Astrocyte (in vitro differentiated cells and primary cell): ENCODE measurements around the gene PRG2. TPM values are rescaled to one million over a fixed set of nuclear protein-coding genes. Genes with fewer than 3 reads are reported as not detected.

Source experiments
- DNase-seq: peaks from one replicate; pipeline ENCODE4 v3.0.0-alpha.2; 2010; ENCODE audit warnings: low read depth
- FAIRE-seq: peaks from 2 replicates; lab custom pipeline; 2011; peaks lifted over from hg19 to GRCh38; lab: Jason Lieb, UNC
- H2AFZ ChIP-seq: 2 replicates; pipeline ENCODE4 v1.6.0; 2012; ENCODE audit warnings: low read depth, low read length, inconsistent platforms
- H3K27ac ChIP-seq: 2 replicates; pipeline ENCODE4 v1.5.1; 2011; ENCODE audit warnings: low read depth, low read length, inconsistent platforms
- H3K27me3 ChIP-seq: 2 replicates; pipeline ENCODE4 v1.6.0; 2011; ENCODE audit warnings: low read length, inconsistent platforms; ENCODE audit not compliant: insufficient read depth
- H3K36me3 ChIP-seq: 2 replicates; pipeline ENCODE4 v1.5.1; 2011; ENCODE audit warnings: low read length, inconsistent platforms; ENCODE audit not compliant: insufficient read depth
- H3K4me1 ChIP-seq: 2 replicates; pipeline ENCODE4 v1.5.1; 2011; ENCODE audit warnings: low read length, inconsistent platforms; ENCODE audit not compliant: insufficient read depth
- H3K4me2 ChIP-seq: 2 replicates; pipeline ENCODE4 v1.6.0; 2012; ENCODE audit warnings: low read length, inconsistent platforms
- H3K4me3 ChIP-seq: 2 replicates; pipeline ENCODE4 v1.5.1; 2011; ENCODE audit warnings: low read depth, mild to moderate bottlenecking, low read length, inconsistent platforms; ENCODE audit not compliant: insufficient read depth
- H3K79me2 ChIP-seq: 2 replicates; pipeline ENCODE4 v1.6.0; 2012; ENCODE audit warnings: mild to moderate bottlenecking, low read length, inconsistent platforms; ENCODE audit not compliant: insufficient read depth
- H3K9ac ChIP-seq: 2 replicates; pipeline ENCODE4 v1.6.0; 2012; ENCODE audit warnings: mild to moderate bottlenecking, low read length, inconsistent platforms
- H3K9me3 ChIP-seq: 2 replicates; pipeline ENCODE4 v1.5.1; 2012; ENCODE audit warnings: low read depth, mild to moderate bottlenecking, low read length, inconsistent platforms; ENCODE audit not compliant: insufficient read depth
- H4K20me1 ChIP-seq: 2 replicates; pipeline ENCODE4 v1.6.0; 2012; ENCODE audit warnings: low read length, inconsistent platforms; ENCODE audit not compliant: insufficient read depth
- H3K27ac Mint-ChIP-seq: one replicate; pipeline ENCODE4 v1.8.0; 2021; ENCODE audit warnings: mild to moderate bottlenecking, mixed read lengths; ENCODE audit not compliant: unreplicated experiment
- H3K27me3 Mint-ChIP-seq: one replicate; pipeline ENCODE4 v1.8.0; 2021; ENCODE audit warnings: low read depth, mixed read lengths; ENCODE audit not compliant: unreplicated experiment
- H3K36me3 Mint-ChIP-seq: one replicate; pipeline ENCODE4 v1.8.0; 2021; ENCODE audit warnings: low read depth, mixed read lengths; ENCODE audit not compliant: unreplicated experiment
- H3K4me1 Mint-ChIP-seq: one replicate; pipeline ENCODE4 v1.8.0; 2021; ENCODE audit warnings: low read depth, mixed read lengths; ENCODE audit not compliant: unreplicated experiment
- H3K4me3 Mint-ChIP-seq: one replicate; pipeline ENCODE4 v1.8.0; 2021; ENCODE audit warnings: mild to moderate bottlenecking, moderate library complexity, mixed read lengths; ENCODE audit not compliant: unreplicated experiment
- H3K9me3 Mint-ChIP-seq: one replicate; pipeline ENCODE4 v1.8.0; 2021; ENCODE audit warnings: mild to moderate bottlenecking, mixed read lengths; ENCODE audit not compliant: unreplicated experiment
- CTCF ChIP-seq: IDR thresholded peaks from 2 replicates; pipeline ENCODE4 v1.5.1; 2011; ENCODE audit warnings: low read depth, mild to moderate bottlenecking, inconsistent platforms, low read length, moderate library complexity; ENCODE audit not compliant: insufficient read depth
- EZH2 ChIP-seq: IDR thresholded peaks from 2 replicates; pipeline ENCODE4 v1.6.1; 2012; ENCODE audit warnings: mild to moderate bottlenecking, low read length, inconsistent platforms; ENCODE audit not compliant: insufficient read depth
- total RNA-seq: library from RNA; stranded (reverse); gene quantifications from 2 replicates; pipeline ENCODE4 v1.2.1, GENCODE V29; 2021

Gene PRG2
- total RNA-seq, 1 donor from 2014 or later: not detected

GRCh38 chr11:57347336-57347735 lies 43.1 kb downstream of the PRG2 start:
- FAIRE-seq (no peak), DNase-seq (no peak)
- Histone ChIP-seq H3K9ac (no peak overlapping the region), H4K20me1 (no peaks in the 10 kb centered on the region), H3K79me2 (no peaks in the 10 kb centered on the region), H3K9me3 (peaks cover 10% of the 10 kb centered on the region), H3K4me1 (no peaks in the 10 kb centered on the region), H3K4me2 (no peak overlapping the region), H3K36me3 (no peaks in the 10 kb centered on the region), H2AFZ (no peak overlapping the region), H3K27ac (no peak overlapping the region), H3K27me3 (no peaks in the 10 kb centered on the region), H3K4me3 (no peak overlapping the region)
- no peak overlapping the region for H3K27ac Mint-ChIP-seq
- no peaks in the 10 kb centered on the region for H3K36me3 Mint-ChIP-seq
- no peak overlapping the region for H3K4me3 Mint-ChIP-seq
- no peak for TF ChIP-seq CTCF
- no peak for TF ChIP-seq EZH2
- H3K27me3 Mint-ChIP-seq: peaks cover 24% of the 10 kb centered on the region
- H3K4me1 Mint-ChIP-seq: no peaks in the 10 kb centered on the region
- H3K9me3 Mint-ChIP-seq: peaks cover 6% of the 10 kb centered on the region

- H3K27me3 ChIP-seq: no peaks in the 10 kb centered on the region
- H4K20me1 ChIP-seq: no peaks in the 10 kb centered on the region
- H3K36me3 Mint-ChIP-seq: no peaks in the 10 kb centered on the region
- peak overlapping the region; percentile 67 for H3K4me3 Mint-ChIP-seq
- H3K9me3 ChIP-seq: peaks cover under 1% of the 10 kb centered on the region
- peak overlapping the region; percentile 50 for H2AFZ ChIP-seq
- H3K4me1 Mint-ChIP-seq: no peaks in the 10 kb centered on the region
- H3K36me3 ChIP-seq: no peaks in the 10 kb centered on the region
- peak overlapping the region; percentile 10 for H3K9ac ChIP-seq
- FAIRE-seq: no peak
- peaks cover 3% of the 10 kb centered on the region for H3K9me3 Mint-ChIP-seq
- no peak overlapping the region for H3K4me2 ChIP-seq
- no peaks in the 10 kb centered on the region for H3K79me2 ChIP-seq
- TF ChIP-seq EZH2 (no peak), CTCF (peak; percentile 59)
- peaks cover 24% of the 10 kb centered on the region for H3K27me3 Mint-ChIP-seq
- peak overlapping the region; percentile 47 for H3K27ac Mint-ChIP-seq
- DNase-seq: peak; percentile 18
- no peak overlapping the region for H3K4me3 ChIP-seq
- H3K27ac ChIP-seq: no peak overlapping the region
- no peaks in the 10 kb centered on the region for H3K4me1 ChIP-seq
These were observed 44.8 kb downstream of the PRG2 start for GRCh38 chr11:57345555-57346211.

- TF ChIP-seq CTCF (no peak), EZH2 (no peak)
- Mint-ChIP-seq H3K27ac (no peak overlapping the region), H3K9me3 (peaks cover 3% of the 10 kb centered on the region), H3K27me3 (peaks cover 32% of the 10 kb centered on the region), H3K4me1 (no peaks in the 10 kb centered on the region), H3K4me3 (no peak overlapping the region), H3K36me3 (no peaks in the 10 kb centered on the region)
- DNase-seq (no peak), FAIRE-seq (no peak)
- no peak overlapping the region for H3K4me3 ChIP-seq
- no peak overlapping the region for H3K4me2 ChIP-seq
- no peaks in the 10 kb centered on the region for H4K20me1 ChIP-seq
- no peak overlapping the region for H3K27ac ChIP-seq
- H3K9ac ChIP-seq: no peak overlapping the region
- H3K9me3 ChIP-seq: no peaks in the 10 kb centered on the region
- H3K4me1 ChIP-seq: no peaks in the 10 kb centered on the region
- peaks cover 7% of the 10 kb centered on the region for H3K27me3 ChIP-seq
- H2AFZ ChIP-seq: no peak overlapping the region
- no peaks in the 10 kb centered on the region for H3K79me2 ChIP-seq
- H3K36me3 ChIP-seq: no peaks in the 10 kb centered on the region
These were observed 45.6 kb downstream of the PRG2 start for GRCh38 chr11:57344826-57345225.
